Caco-2 (cell line): ENCODE measurements around the gene RRAGD. TPM values are rescaled to one million over a fixed set of nuclear protein-coding genes. Genes with fewer than 3 reads are reported as not detected.

ENCODE experiments used
- BruUV-seq: library from RNA; stranded (reverse); fragments of 400-500 nt; replicated peaks from 2 replicates; lab custom pipeline; 2021; lab: Mats Ljungman, UMichigan
- CTCF ChIA-PET: fragments of 300-600 bp; sonication (Branson Sonifier 250); formaldehyde crosslinking; loops from one replicate; lab custom pipeline; 2022; ENCODE audit warnings: antibody characterized with exemption; lab: Charles Lee
- POLR2A ChIA-PET: fragments of 300-600 bp; sonication (Branson Sonifier 250); formaldehyde crosslinking; loops from one replicate; lab custom pipeline; 2022; ENCODE audit warnings: antibody characterized with exemption; lab: Charles Lee
- DNase-seq, 2 experiments: peaks; one replicate each; pipeline versions ENCODE4 v3.0.0 to v3.0.0-alpha.2; 2020 to 2022
- H3K27me3 ChIP-seq: replicated peaks from 2 replicates; pipeline ENCODE4 v1.6.0; 2011; ENCODE audit warnings: low read length; ENCODE audit not compliant: control insufficient read depth, insufficient read depth
- H3K36me3 ChIP-seq: 2 replicates; pipeline ENCODE4 v1.5.1; 2011; ENCODE audit warnings: low read length; ENCODE audit not compliant: control insufficient read depth, insufficient read depth
- H3K4me1 ChIP-seq: fragments of 250-450 bp; sonication (Bioruptor Pico); 2 replicates; pipeline ENCODE4 v1.5.1; 2020; ENCODE audit warnings: mild to moderate bottlenecking
- H3K4me3 ChIP-seq: 2 replicates; pipeline ENCODE4 v1.5.1; 2011; ENCODE audit warnings: low read depth, mild to moderate bottlenecking, control low read depth, low read length
- H3K9me3 ChIP-seq: fragments of 250-450 bp; sonication (Bioruptor Pico); 2 replicates; pipeline ENCODE4 v1.5.1; 2020; ENCODE audit warnings: mild to moderate bottlenecking, moderate library complexity
- H3K27ac Mint-ChIP-seq: one replicate; pipeline ENCODE4 v1.8.0; 2022; ENCODE audit warnings: mixed read lengths; ENCODE audit not compliant: unreplicated experiment
- H3K27me3 Mint-ChIP-seq: one replicate; pipeline ENCODE4 v1.8.0; 2022; ENCODE audit warnings: mixed read lengths; ENCODE audit not compliant: insufficient read depth, unreplicated experiment
- H3K36me3 Mint-ChIP-seq: one replicate; pipeline ENCODE4 v1.8.0; 2022; ENCODE audit warnings: mild to moderate bottlenecking, mixed read lengths; ENCODE audit not compliant: insufficient read depth, unreplicated experiment
- H3K4me1 Mint-ChIP-seq: one replicate; pipeline ENCODE4 v1.8.0; 2022; ENCODE audit warnings: low read depth, mixed read lengths; ENCODE audit not compliant: unreplicated experiment
- H3K4me3 Mint-ChIP-seq: one replicate; pipeline ENCODE4 v1.8.0; 2022; ENCODE audit warnings: mild to moderate bottlenecking, moderate library complexity, mixed read lengths; ENCODE audit not compliant: unreplicated experiment
- H3K9me3 Mint-ChIP-seq: one replicate; pipeline ENCODE4 v1.8.0; 2022; ENCODE audit warnings: mixed read lengths; ENCODE audit not compliant: unreplicated experiment
- intact Hi-C: fragments of 100-400 bp; cut with micrococcal nuclease; formaldehyde crosslinking; loops from one replicate; pipeline ENCODE4 v1.10.0; 2022; ENCODE audit not compliant: unreplicated experiment
- total RNA-seq: library from RNA; stranded (reverse); gene quantifications from 2 replicates; pipeline ENCODE4 v1.2.3, GENCODE V29; 2022
- TF ChIP-seq, protein P1 (sequence below), 2 experiments: fragments of 200-600 bp in 1 of 2; IDR thresholded peaks; 1 replicate in 1 of 2; 2 replicates in 1 of 2; pipeline versions ENCODE4 v1.5.1 to v1.8.0; 2011 to 2022; ENCODE audit warnings: antibody characterized with exemption in 1 of 2, control low read depth in 1 of 2, inconsistent platforms in 1 of 2, low read depth in 1 of 2, low read length in 1 of 2, mild to moderate bottlenecking in 1 of 2, moderate library complexity in 1 of 2; ENCODE audit not compliant: insufficient read depth in 1 of 2, severe bottlenecking in 1 of 2, unreplicated experiment in 1 of 2

Gene RRAGD
- total RNA-seq, 1 experiment from 2014 or later, result 8.0 TPM

DNA sequence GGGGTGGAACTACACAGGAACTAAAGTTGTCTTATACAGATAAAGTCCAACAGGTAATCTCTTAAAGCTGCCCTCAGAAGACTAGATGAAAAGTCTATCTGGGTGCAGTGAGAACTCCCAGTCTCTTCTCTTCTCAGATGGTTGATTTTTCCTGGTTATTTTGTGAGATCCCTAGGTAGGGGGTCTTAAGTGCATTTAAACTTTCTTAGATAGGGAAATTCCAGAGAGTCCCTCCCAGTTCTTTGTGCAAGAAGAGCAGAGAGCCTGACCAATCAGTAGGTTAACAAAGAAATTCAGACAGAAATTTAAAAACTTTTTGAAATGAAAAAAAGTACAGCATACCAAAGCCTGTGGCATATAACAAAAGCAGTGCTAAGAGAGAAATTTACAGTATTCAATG, 95.0 kb downstream of the RRAGD start:
- H3K36me3 ChIP-seq, result no peaks in the 10 kb centered on the region
- intact Hi-C loops, result no loop called here
- H3K4me3 ChIP-seq, result no peak overlapping the region
- no peaks in the 10 kb centered on the region for H3K27me3 ChIP-seq
- TF ChIP-seq, protein P1, sequence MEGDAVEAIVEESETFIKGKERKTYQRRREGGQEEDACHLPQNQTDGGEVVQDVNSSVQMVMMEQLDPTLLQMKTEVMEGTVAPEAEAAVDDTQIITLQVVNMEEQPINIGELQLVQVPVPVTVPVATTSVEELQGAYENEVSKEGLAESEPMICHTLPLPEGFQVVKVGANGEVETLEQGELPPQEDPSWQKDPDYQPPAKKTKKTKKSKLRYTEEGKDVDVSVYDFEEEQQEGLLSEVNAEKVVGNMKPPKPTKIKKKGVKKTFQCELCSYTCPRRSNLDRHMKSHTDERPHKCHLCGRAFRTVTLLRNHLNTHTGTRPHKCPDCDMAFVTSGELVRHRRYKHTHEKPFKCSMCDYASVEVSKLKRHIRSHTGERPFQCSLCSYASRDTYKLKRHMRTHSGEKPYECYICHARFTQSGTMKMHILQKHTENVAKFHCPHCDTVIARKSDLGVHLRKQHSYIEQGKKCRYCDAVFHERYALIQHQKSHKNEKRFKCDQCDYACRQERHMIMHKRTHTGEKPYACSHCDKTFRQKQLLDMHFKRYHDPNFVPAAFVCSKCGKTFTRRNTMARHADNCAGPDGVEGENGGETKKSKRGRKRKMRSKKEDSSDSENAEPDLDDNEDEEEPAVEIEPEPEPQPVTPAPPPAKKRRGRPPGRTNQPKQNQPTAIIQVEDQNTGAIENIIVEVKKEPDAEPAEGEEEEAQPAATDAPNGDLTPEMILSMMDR (IDR thresholded peaks at IDR 0.05; ENCODE audit: insufficient read depth in 1 of 2, low read depth in 1 of 2, low read length in 1 of 2, severe bottlenecking in 1 of 2, unreplicated experiment in 1 of 2), result no peak
- H3K9me3 ChIP-seq, result no peaks in the 10 kb centered on the region
- ChIA-PET POLR2A (no interaction called here), CTCF (no interaction called here)
- Mint-ChIP-seq H3K4me1 (peaks cover 11% of the 10 kb centered on the region), H3K27me3 (no peaks in the 10 kb centered on the region), H3K36me3 (peaks cover 6% of the 10 kb centered on the region), H3K9me3 (peaks cover 21% of the 10 kb centered on the region), H3K27ac (no peak overlapping the region), H3K4me3 (no peak overlapping the region)
- no peaks in the 10 kb centered on the region for H3K4me1 ChIP-seq
- DNase-seq, result no peak
- no TSS peak for BruUV-seq

DNA sequence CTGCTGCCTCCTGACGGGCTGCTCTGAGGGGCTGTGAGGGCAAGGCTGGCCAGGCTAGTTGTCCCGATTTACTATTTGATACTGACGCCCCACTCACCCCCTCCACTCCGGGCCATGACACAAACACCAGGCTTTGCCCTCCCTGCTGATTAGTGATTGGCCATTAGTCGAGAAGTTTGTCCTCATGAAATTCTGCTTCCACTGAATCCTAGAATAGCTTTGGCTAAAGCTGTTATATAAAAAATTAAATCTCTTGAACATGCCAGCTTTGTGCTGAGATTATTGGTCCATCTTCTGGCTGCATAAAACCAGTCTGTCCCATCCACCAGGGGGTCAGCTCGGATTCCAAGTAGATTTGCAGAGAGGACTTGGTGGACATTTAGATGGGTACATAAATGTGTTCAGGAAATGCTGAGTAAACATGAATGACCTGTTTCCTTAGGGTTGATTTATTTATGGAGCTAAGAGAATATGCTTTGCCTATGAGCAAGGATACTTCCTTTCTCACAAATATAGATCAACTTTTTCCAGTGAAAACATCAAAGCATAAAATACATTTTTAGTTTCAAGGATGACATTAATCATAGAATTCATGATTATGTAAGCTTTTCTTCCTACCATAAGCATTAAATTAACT, 96.7 kb downstream of the RRAGD start, which contains the start of gene GABRR2:
Gene GABRR2 (minus strand): TSS at position 51 of the 637 bp plus-strand sequence. CDS start 134 bp downstream, outside the sequence.
- H3K4me3 ChIP-seq, result no peak within 1 kb of the TSS
- Mint-ChIP-seq H3K36me3 (peaks cover 6% of the 10 kb centered on the region), H3K4me3 (no peak within 1 kb of the TSS), H3K27ac (no peak within 1 kb of the TSS), H3K9me3 (peaks cover 18% of the 10 kb centered on the region), H3K27me3 (no peaks in the 10 kb centered on the region), H3K4me1 (peaks cover 18% of the 10 kb centered on the region)
- CTCF ChIA-PET, result no interaction called here
- BruUV-seq, result no TSS peak
- peaks cover 4% of the 10 kb centered on the region for H3K4me1 ChIP-seq
- no peaks in the 10 kb centered on the region for H3K27me3 ChIP-seq
- TF ChIP-seq, protein P1 (IDR thresholded peaks at IDR 0.05; ENCODE audit: insufficient read depth in 1 of 2, low read depth in 1 of 2, low read length in 1 of 2, severe bottlenecking in 1 of 2, unreplicated experiment in 1 of 2), result no peak
- H3K9me3 ChIP-seq, result no peaks in the 10 kb centered on the region
- no peak for DNase-seq
- no peaks in the 10 kb centered on the region for H3K36me3 ChIP-seq
- POLR2A ChIA-PET, result no interaction called here
- intact Hi-C loops, result no loop called here

DNA sequence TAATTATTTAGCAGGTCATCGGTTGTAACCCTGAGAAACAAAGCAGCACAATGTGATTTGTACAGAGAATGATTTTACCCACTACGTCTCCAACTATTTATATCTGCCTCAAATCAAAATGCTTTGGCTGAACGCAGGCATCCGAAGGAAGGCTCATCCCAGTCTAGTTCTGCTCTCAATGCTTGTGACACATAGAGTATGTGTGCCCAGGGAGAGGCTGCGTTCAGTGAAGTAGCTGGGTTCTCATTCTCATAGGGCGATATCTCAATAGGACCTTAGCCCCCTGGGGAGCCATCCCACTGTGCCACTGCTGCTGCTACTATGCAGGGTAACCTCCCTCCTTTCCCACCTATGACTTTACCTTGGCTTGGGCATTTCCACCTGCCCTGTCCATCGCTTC, 97.4 kb downstream of the RRAGD start:
- no peaks in the 10 kb centered on the region for H3K36me3 ChIP-seq
- H3K36me3 Mint-ChIP-seq, result no peaks in the 10 kb centered on the region
- no peak overlapping the region for H3K4me3 Mint-ChIP-seq
- TF ChIP-seq, protein P1 (IDR thresholded peaks at IDR 0.05; ENCODE audit: insufficient read depth in 1 of 2, low read depth in 1 of 2, low read length in 1 of 2, severe bottlenecking in 1 of 2, unreplicated experiment in 1 of 2), result no peak
- no peak overlapping the region for H3K27ac Mint-ChIP-seq
- no peaks in the 10 kb centered on the region for H3K27me3 ChIP-seq
- no TSS peak for BruUV-seq
- peaks cover 19% of the 10 kb centered on the region for H3K4me1 Mint-ChIP-seq
- ChIA-PET CTCF (no interaction called here), POLR2A (no interaction called here)
- intact Hi-C loops, result loop anchor here (5.0 kb wide), 1 partner anchor 38 kb away; the partner anchor contains the start of gene UBE2J1
- DNase-seq, result no peak
- peaks cover 11% of the 10 kb centered on the region for H3K9me3 Mint-ChIP-seq
- no peaks in the 10 kb centered on the region for H3K9me3 ChIP-seq
- H3K27me3 Mint-ChIP-seq, result no peaks in the 10 kb centered on the region
- no peak overlapping the region for H3K4me3 ChIP-seq
- H3K4me1 ChIP-seq, result peaks cover 4% of the 10 kb centered on the region

Other genes starting within 250 kb of the RRAGD start
- gene GABRR1, start 194.9 kb downstream of the RRAGD start, total RNA-seq, result 0.12 and 0.43 TPM in 2 replicates
- gene GABRR2, start 97.0 kb downstream of the RRAGD start, total RNA-seq, result 0.29 TPM in 1 of 2 replicates, not detected in the other
- 23.1 and 23.5 TPM in 2 replicates for gene UBE2J1, start 59.6 kb downstream of the RRAGD start, total RNA-seq
- gene ANKRD6, start 20.9 kb upstream of the RRAGD start, total RNA-seq, result 20.5 and 25.6 TPM in 2 replicates
- gene LYRM2, start 226.5 kb upstream of the RRAGD start, total RNA-seq, result 36.4 and 40.9 TPM in 2 replicates